K562 (cell line): ENCODE measurements around the gene FUT4. TPM values are rescaled to one million over a fixed set of nuclear protein-coding genes. Genes with fewer than 3 reads are reported as not detected.

Experiments
- ATAC-seq: fragments of 200-7000 bp; cut with Tn5 transposase; 3 replicates; pipeline ENCODE4 v1.9.1; 2020; ENCODE audit warnings: moderate library complexity
- BruUV-seq: library from RNA; stranded (reverse); fragments of 400-500 nt; replicated peaks from 2 replicates; lab custom pipeline; 2021; lab: Mats Ljungman, UMichigan
- CTCF ChIA-PET: fragments of 300-600 bp; formaldehyde crosslinking; extraction: SDS; loops from one replicate; lab custom pipeline; 2021; ENCODE audit warnings: low intra/inter-chr PET ratio; lab: Yijun Ruan, JAX
- POLR2A ChIA-PET: fragments of 300-600, 350-650 bp; sonication (Branson Sonifier 250); formaldehyde crosslinking; extraction: SDS; loops from one replicate; lab custom pipeline; 2021; ENCODE audit warnings: antibody characterized with exemption, inconsistent platforms; lab: Yijun Ruan, JAX
- DNase-seq, 4 experiments: peaks; one replicate each; pipeline versions ENCODE4 v3.0.0 to v3.0.0-alpha.2; 2011 to 2018; ENCODE audit warnings: low spot score in 3 of 4, mixed read lengths in 3 of 4; ENCODE audit errors: extremely low read depth in 1 of 4
- FAIRE-seq: peaks from 2 replicates; lab custom pipeline; 2011; peaks lifted over from hg19 to GRCh38; lab: Jason Lieb, UNC
- H2AFZ ChIP-seq: 2 replicates; pipeline ENCODE4 v1.6.0; 2011; ENCODE audit warnings: low read depth, low read length, control low read depth, inconsistent platforms
- H3K27ac ChIP-seq: fragments of 200-600 bp; 3 replicates; pipeline ENCODE4 v1.8.0; 2011; ENCODE audit warnings: low read depth, mild to moderate bottlenecking, control low read depth, inconsistent platforms, low read length, moderate library complexity, mixed read lengths; ENCODE audit errors: extremely low read depth
- H3K27me3 ChIP-seq, 2 experiments: fragments of 300-600 bp in 1 of 2; 2 replicates in 1 of 2; 3 replicates in 1 of 2; pipeline versions ENCODE4 v1.6.0 to v1.8.0; 2011; ENCODE audit warnings: inconsistent platforms in 2 of 2, low read length in 2 of 2, mild to moderate bottlenecking in 1 of 2, mixed read lengths in 1 of 2, moderate library complexity in 1 of 2; ENCODE audit not compliant: control insufficient read depth in 2 of 2, insufficient read depth in 2 of 2
- H3K36me3 ChIP-seq: fragments of 300-600 bp; 3 replicates; pipeline ENCODE4 v1.8.0; 2011; ENCODE audit warnings: mild to moderate bottlenecking, low read length, inconsistent platforms; ENCODE audit not compliant: control insufficient read depth, insufficient read depth
- H3K4me1 ChIP-seq, 2 experiments: fragments of 200-600 bp in 1 of 2; replicated peaks in 1 of 2; 2 replicates in 1 of 2; 3 replicates in 1 of 2; pipeline versions ENCODE4 v1.5.1 to v1.8.0; 2011; ENCODE audit warnings: inconsistent platforms in 2 of 2, low read length in 2 of 2, mild to moderate bottlenecking in 1 of 2, mixed read lengths in 1 of 2, moderate library complexity in 1 of 2; ENCODE audit not compliant: control insufficient read depth in 2 of 2, insufficient read depth in 2 of 2
- H3K4me2 ChIP-seq: 2 replicates; pipeline ENCODE4 v1.6.1; 2011; ENCODE audit warnings: low read length, control low read depth, inconsistent platforms, mixed read lengths; ENCODE audit not compliant: insufficient read depth
- H3K4me3 ChIP-seq: fragments of 200-600 bp; sonication (generic), shearing (Covaris generic); 2 replicates; pipeline ENCODE4 v1.5.1; 2016; ENCODE audit warnings: control low read depth, inconsistent platforms
- H3K79me2 ChIP-seq: fragments of 200-600 bp; 3 replicates; pipeline ENCODE4 v1.8.0; 2011; ENCODE audit warnings: low read length, inconsistent platforms; ENCODE audit not compliant: control insufficient read depth, insufficient read depth
- H3K9ac ChIP-seq, 2 experiments: 2 replicates each; pipeline versions ENCODE4 v1.6.0 to v1.6.1; 2011; ENCODE audit warnings: low read depth in 2 of 2, low read length in 2 of 2, control low read depth in 1 of 2, inconsistent platforms in 1 of 2, mild to moderate bottlenecking in 1 of 2, mixed read lengths in 1 of 2; ENCODE audit not compliant: insufficient read depth in 1 of 2
- H3K9me1 ChIP-seq: one replicate; pipeline ENCODE4 v1.6.0; 2011; ENCODE audit warnings: inconsistent platforms, mild to moderate bottlenecking, low read length, moderate library complexity; ENCODE audit not compliant: control insufficient read depth, insufficient read depth
- H3K9me3 ChIP-seq: replicated peaks from 2 replicates; pipeline ENCODE4 v1.5.1; 2011; ENCODE audit warnings: low read depth, low read length, inconsistent platforms; ENCODE audit not compliant: control insufficient read depth, insufficient read depth
- H4K20me1 ChIP-seq: replicated peaks from 2 replicates; pipeline ENCODE4 v1.6.1; 2011; ENCODE audit warnings: low read length, inconsistent platforms, mixed read lengths; ENCODE audit not compliant: control insufficient read depth, insufficient read depth
- BRCA1 ChIP-seq, 2 experiments: fragments of 450-650 bp in 1 of 2; sonication (generic) in 1 of 2; formaldehyde crosslinking in 1 of 2; IDR thresholded peaks; 2 replicates each; pipeline versions ENCODE4 v1.5.0 to v1.6.1; 2017 to 2020; ENCODE audit warnings: mild to moderate bottlenecking in 1 of 2, missing genetic modification reagents in 1 of 2
- ETV6 ChIP-seq, 3 experiments: fragments of 150-350 bp in 1 of 3; sonication (generic) in 1 of 3; formaldehyde crosslinking in 1 of 3; IDR thresholded peaks; 2 replicates each; pipeline versions ENCODE4 v1.6.1 to v1.8.0; 2014 to 2022; ENCODE audit warnings: borderline replicate concordance in 2 of 3, low read depth in 2 of 3, antibody characterized with exemption in 1 of 3, low read length in 1 of 3, mild to moderate bottlenecking in 1 of 3, missing genetic modification reagents in 1 of 3
- GTF2F1 ChIP-seq: IDR thresholded peaks from 2 replicates; pipeline ENCODE4 v1.6.1; 2011; ENCODE audit warnings: low read depth, low read length, improper control_type of control experiment
- HDAC1 ChIP-seq, 2 experiments: fragments of 450-650 bp; IDR thresholded peaks; 2 replicates each; pipeline ENCODE4 v1.6.1; 2016 to 2017; ENCODE audit warnings: inconsistent platforms in 1 of 2, mild to moderate bottlenecking in 1 of 2, moderate library complexity in 1 of 2
- HNRNPUL1 ChIP-seq: fragments of 200-400 bp; formaldehyde crosslinking; IDR thresholded peaks from 2 replicates; pipeline ENCODE4 v1.6.1; 2017; ENCODE audit warnings: low read length
- KLF1 ChIP-seq: fragments of 450-650 bp; IDR thresholded peaks from 2 replicates; pipeline ENCODE4 v1.6.1; 2016; ENCODE audit warnings: missing genetic modification characterization, missing compliant biosample characterization
- NR1H2 ChIP-seq: sonication (generic); formaldehyde crosslinking; IDR thresholded peaks from 2 replicates; pipeline ENCODE4 v1.4.0; 2020; ENCODE audit warnings: mild to moderate bottlenecking, missing genetic modification reagents
- ZNF436 ChIP-seq: fragments of 250-450, 450-650 bp; sonication (Bioruptor Pico); formaldehyde crosslinking; IDR thresholded peaks from 2 replicates; pipeline ENCODE4 v1.7.0; 2020; ENCODE audit warnings: mild to moderate bottlenecking
- WGBS: fragments of 100-300 bp; shearing (Covaris generic); methylation state at CpG from one replicate; pipeline ENCODE4 v1.1.6; 2016; ENCODE audit warnings: low coverage, mixed read lengths; ENCODE audit not compliant: insufficient coverage; ENCODE audit errors: missing lambda C conversion rate; 5-methylcytosine and 5-hydroxymethylcytosine counted together
- in situ Hi-C: fragments of 300-500 bp; cut with MboI; formaldehyde crosslinking; loops from 4 replicates; pipeline ENCODE4 v1.15.0; 2018; ENCODE audit warnings: inconsistent platforms, mixed read lengths
- intact Hi-C: fragments of 100-400 bp; cut with micrococcal nuclease; formaldehyde crosslinking; loops from 2 replicates; pipeline ENCODE4 v1.14.2; 2022
- polyA plus RNA-seq, 8 experiments: library from polyadenylated mRNA; depleted of rRNA in 4 of 8; stranded (reverse) in 5 of 8; unstranded in 3 of 8; fragments of >200 nt; fragmentation: Nextera tagmentation in 2 of 8; fragmentation: Illumina TruSeq in 1 of 8; extraction: Ambion mirVana in 2 of 8; extraction: Trizol in 1 of 8; gene quantifications; 2 replicates each; pipeline versions ENCODE4 v1.2.1 to v1.2.3, GENCODE V29; 2011 to 2014; ENCODE audit warnings: inconsistent platforms in 1 of 8, missing spikeins in 1 of 8
- total RNA-seq, 7 experiments: library from RNA; depleted of rRNA in 6 of 7; stranded (reverse); fragments of >200 nt in 6 of 7; fragmentation: Illumina TruSeq in 2 of 7; extraction: Trizol in 2 of 7; gene quantifications; 2 replicates each; pipeline versions ENCODE4 v1.2.1 to v1.2.3, GENCODE V29; 2011 to 2021; ENCODE audit warnings: low replicate concordance in 1 of 7
- TF ChIP-seq, protein P1 (sequence below), 2 experiments: fragments of 450-650 bp; conservative IDR thresholded peaks; 2 replicates each; pipeline ENCODE4 v1.6.1; 2017; ENCODE audit warnings: mild to moderate bottlenecking in 2 of 2, moderate library complexity in 2 of 2
- TF ChIP-seq, protein P2 (sequence below): fragments of 250-450 bp; sonication (Bioruptor Pico); IDR thresholded peaks from 2 replicates; pipeline ENCODE4 v1.9.0; 2021; ENCODE audit warnings: mild to moderate bottlenecking
- TF ChIP-seq, protein P3 (sequence below): fragments of 250-450 bp; sonication (Bioruptor Pico); IDR thresholded peaks from 2 replicates; pipeline ENCODE4 v1.5.0; 2021; ENCODE audit warnings: mild to moderate bottlenecking, borderline replicate concordance

Gene FUT4
- total and polyA plus RNA-seq, 9 of the 15 experiments (the other 6 are each of a cell fraction or from before 2014, with no cell fraction given), result 1.1 to 8.9 (median 5.5) TPM

DNA sequence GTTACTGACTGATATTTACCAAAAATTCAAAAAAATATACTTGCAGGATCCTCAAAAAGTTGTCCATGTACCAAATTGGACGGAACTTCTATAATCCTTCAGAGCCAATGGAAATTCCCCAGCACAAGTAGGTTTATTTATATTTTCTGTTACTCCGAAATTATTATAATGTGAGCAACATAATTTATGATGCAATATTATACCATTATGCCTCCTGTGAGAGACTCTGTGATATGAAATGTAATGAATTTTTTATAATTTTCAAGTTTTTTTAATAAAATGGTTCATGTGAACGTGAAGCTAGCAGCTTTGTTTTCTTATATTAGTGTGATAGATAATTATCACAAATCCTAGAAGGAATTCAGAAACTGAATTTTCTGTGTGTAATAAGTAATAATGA, 41.7 kb downstream of the FUT4 start (continued):
- TF ChIP-seq, protein P1, sequence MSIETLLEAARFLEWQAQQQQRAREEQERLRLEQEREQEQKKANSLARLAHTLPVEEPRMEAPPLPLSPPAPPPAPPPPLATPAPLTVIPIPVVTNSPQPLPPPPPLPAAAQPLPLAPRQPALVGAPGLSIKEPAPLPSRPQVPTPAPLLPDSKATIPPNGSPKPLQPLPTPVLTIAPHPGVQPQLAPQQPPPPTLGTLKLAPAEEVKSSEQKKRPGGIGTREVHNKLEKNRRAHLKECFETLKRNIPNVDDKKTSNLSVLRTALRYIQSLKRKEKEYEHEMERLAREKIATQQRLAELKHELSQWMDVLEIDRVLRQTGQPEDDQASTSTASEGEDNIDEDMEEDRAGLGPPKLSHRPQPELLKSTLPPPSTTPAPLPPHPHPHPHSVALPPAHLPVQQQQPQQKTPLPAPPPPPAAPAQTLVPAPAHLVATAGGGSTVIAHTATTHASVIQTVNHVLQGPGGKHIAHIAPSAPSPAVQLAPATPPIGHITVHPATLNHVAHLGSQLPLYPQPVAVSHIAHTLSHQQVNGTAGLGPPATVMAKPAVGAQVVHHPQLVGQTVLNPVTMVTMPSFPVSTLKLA (conservative IDR thresholded peaks at IDR 0.05), result no peak
- TF ChIP-seq, protein P2, sequence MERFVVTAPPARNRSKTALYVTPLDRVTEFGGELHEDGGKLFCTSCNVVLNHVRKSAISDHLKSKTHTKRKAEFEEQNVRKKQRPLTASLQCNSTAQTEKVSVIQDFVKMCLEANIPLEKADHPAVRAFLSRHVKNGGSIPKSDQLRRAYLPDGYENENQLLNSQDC (CRISPR knock-in tag), result no peak
- TF ChIP-seq, protein P3, sequence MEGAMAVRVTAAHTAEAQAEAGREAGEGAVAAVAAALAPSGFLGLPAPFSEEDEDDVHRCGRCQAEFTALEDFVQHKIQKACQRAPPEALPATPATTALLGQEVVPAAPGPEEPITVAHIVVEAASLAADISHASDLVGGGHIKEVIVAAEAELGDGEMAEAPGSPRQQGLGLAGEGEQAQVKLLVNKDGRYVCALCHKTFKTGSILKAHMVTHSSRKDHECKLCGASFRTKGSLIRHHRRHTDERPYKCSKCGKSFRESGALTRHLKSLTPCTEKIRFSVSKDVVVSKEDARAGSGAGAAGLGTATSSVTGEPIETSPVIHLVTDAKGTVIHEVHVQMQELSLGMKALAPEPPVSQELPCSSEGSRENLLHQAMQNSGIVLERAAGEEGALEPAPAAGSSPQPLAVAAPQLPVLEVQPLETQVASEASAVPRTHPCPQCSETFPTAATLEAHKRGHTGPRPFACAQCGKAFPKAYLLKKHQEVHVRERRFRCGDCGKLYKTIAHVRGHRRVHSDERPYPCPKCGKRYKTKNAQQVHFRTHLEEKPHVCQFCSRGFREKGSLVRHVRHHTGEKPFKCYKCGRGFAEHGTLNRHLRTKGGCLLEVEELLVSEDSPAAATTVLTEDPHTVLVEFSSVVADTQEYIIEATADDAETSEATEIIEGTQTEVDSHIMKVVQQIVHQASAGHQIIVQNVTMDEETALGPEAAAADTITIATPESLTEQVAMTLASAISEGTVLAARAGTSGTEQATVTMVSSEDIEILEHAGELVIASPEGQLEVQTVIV, result no peak
- TF ChIP-seq ETV6 (IDR thresholded peaks at IDR 0.05; ENCODE audit: borderline replicate concordance in 1 of 2, low read depth in 2 of 2, low read length in 1 of 2) (no peak), ETV6 (CRISPR knock-in tag; IDR thresholded peaks at IDR 0.05; ENCODE audit: borderline replicate concordance) (no peak)
- TF ChIP-seq, all 486 proteins: peak for 2

- H3K4me2 ChIP-seq, result no peak overlapping the region
- intact Hi-C loops, result no loop called here
- no peak overlapping the region for H3K4me3 ChIP-seq
- BruUV-seq, result no TSS peak
- no peak for FAIRE-seq
- in situ Hi-C loops, result no loop called here
- H3K27me3 ChIP-seq, result no peaks in the 10 kb centered on the region; a peak in 1 of 5 replicates
- no peaks in the 10 kb centered on the region for H3K4me1 ChIP-seq
- H3K9me3 ChIP-seq, result no peaks in the 10 kb centered on the region
- no peak overlapping the region for H3K27ac ChIP-seq
- CTCF ChIA-PET, result no interaction called here
- no peaks in the 10 kb centered on the region for H4K20me1 ChIP-seq
- peaks cover 9% of the 10 kb centered on the region; the same call in 2 of the 3 replicates for H3K36me3 ChIP-seq
- POLR2A ChIA-PET, result no interaction called here
- no peak for ATAC-seq
- DNase-seq, result no peak
- TF ChIP-seq NR1H2 (CRISPR knock-in tag), result no peak
- TF ChIP-seq ZNF436, result no peak
- TF ChIP-seq BRCA1 (IDR thresholded peaks at IDR 0.05), result no peak
- TF ChIP-seq BRCA1 (CRISPR knock-in tag; IDR thresholded peaks at IDR 0.05), result no peak
- no peak for TF ChIP-seq HNRNPUL1
- TF ChIP-seq GTF2F1, result no peak
- no peak for TF ChIP-seq HDAC1 (IDR thresholded peaks at IDR 0.05)
- no peak for TF ChIP-seq KLF1 (tag)
- 21% methylated on average over 5 of the region's 5 CpGs for WGBS
- H2AFZ ChIP-seq, result no peak overlapping the region
- no peaks in the 10 kb centered on the region for H3K79me2 ChIP-seq
- H3K9ac ChIP-seq, result no peak overlapping the region
- H3K9me1 ChIP-seq, result no peaks in the 10 kb centered on the region
Measured at GRCh38 chr11:94586546-94586945, 42.8 kb downstream of the FUT4 start.
